KMS-11 (cell line): ENCODE data around the gene DSP.

Experiments used
- H2AFZ ChIP-seq: fragments of 200-600 bp; sonication (generic); 2 replicates; pipeline ENCODE4 v1.6.1; 2016; ENCODE audit warnings: antibody characterized with exemption, mixed run types, low read depth
- H3K27ac ChIP-seq: fragments of 200-600 bp; sonication (generic); 2 replicates; pipeline ENCODE4 v1.6.1; 2016; ENCODE audit warnings: mild to moderate bottlenecking, mixed run types
- H3K27me3 ChIP-seq: fragments of 200-600 bp; sonication (generic); 2 replicates; pipeline ENCODE4 v1.6.1; 2017; ENCODE audit warnings: mild to moderate bottlenecking, low read depth, mixed run types, moderate library complexity; ENCODE audit not compliant: insufficient read depth
- H3K36me3 ChIP-seq: fragments of 200-600 bp; sonication (generic); 2 replicates; pipeline ENCODE4 v1.6.1; 2017; ENCODE audit warnings: mild to moderate bottlenecking, mixed run types; ENCODE audit not compliant: insufficient read depth
- H3K4me1 ChIP-seq: fragments of 200-600 bp; sonication (generic); 2 replicates; pipeline ENCODE4 v1.6.1; 2016; ENCODE audit warnings: mild to moderate bottlenecking, low read depth, mixed run types; ENCODE audit not compliant: poor library complexity, severe bottlenecking
- H3K4me2 ChIP-seq: fragments of 200-600 bp; sonication (generic); 2 replicates; pipeline ENCODE4 v1.7.0; 2016; ENCODE audit warnings: mild to moderate bottlenecking, mixed run types
- H3K4me3 ChIP-seq: fragments of 200-600 bp; sonication (generic); IDR thresholded peaks from 2 replicates; pipeline ENCODE4 v1.6.1; 2017; ENCODE audit warnings: low read depth, low read length, mixed read lengths; ENCODE audit not compliant: insufficient read depth
- H3K79me2 ChIP-seq: fragments of 200-600 bp; sonication (generic); 2 replicates; pipeline ENCODE4 v1.6.1; 2016; ENCODE audit warnings: low read depth, mixed run types; ENCODE audit not compliant: insufficient read depth
- H3K9ac ChIP-seq: fragments of 200-600 bp; sonication (generic); 2 replicates; pipeline ENCODE4 v1.6.1; 2016; ENCODE audit warnings: mild to moderate bottlenecking, mixed run types
- H4K20me1 ChIP-seq: fragments of 200-600 bp; sonication (generic); 2 replicates; pipeline ENCODE4 v1.6.1; 2016; ENCODE audit warnings: mild to moderate bottlenecking, mixed run types; ENCODE audit not compliant: insufficient read depth
- TF ChIP-seq, protein P1 (sequence below): fragments of 200-600 bp; sonication (generic); conservative IDR thresholded peaks from 2 replicates; pipeline ENCODE4 v1.6.1; 2017; ENCODE audit warnings: low read depth, mild to moderate bottlenecking, antibody characterized with exemption, low read length, moderate library complexity, mixed read lengths

Gene DSP

DNA sequence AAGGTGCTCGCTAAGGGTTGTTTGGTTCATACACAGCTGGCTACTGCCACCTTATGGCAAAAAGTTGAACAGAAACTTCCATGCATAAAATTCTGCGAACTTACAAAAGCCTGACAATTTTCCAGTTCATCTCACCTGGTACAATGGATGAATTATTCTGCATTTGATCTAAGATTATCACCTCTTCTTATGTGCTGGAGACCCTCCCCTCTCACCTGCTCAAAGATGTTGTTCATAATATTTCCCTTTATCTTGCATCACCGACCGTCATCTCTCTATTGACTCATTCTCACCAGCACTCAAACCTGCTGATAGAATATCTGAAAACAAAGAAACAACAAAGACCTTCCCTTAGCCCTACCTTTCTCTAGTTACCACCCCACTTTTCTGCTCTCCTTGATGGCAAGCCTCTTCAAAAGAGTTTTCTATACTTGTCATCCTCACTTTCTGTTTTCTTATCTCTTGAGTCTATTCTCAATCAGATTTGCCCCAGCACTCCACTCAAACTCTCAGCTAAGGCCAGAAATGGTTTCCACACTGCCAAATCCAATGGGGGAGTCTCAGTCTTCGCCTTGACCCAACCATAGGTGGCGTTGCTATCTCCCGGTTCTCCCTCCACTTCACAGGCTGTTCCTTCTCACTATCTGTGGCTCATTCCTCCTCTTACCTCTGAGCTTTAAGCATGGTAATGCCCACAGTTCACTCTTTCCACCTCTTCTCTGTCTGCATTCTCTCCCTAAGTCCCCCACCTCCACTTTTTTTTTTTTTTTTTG, 74.3 kb downstream of the DSP start:
- Histone ChIP-seq H4K20me1 (no peaks in the 10 kb centered on the region), H3K4me3 (no peak overlapping the region), H3K27me3 (no peaks in the 10 kb centered on the region), H3K36me3 (no peaks in the 10 kb centered on the region), H3K9ac (no peak overlapping the region), H3K4me1 (no peaks in the 10 kb centered on the region), H3K27ac (no peak overlapping the region), H2AFZ (no peak overlapping the region), H3K79me2 (no peaks in the 10 kb centered on the region), H3K4me2 (peak overlapping the region; percentile 27; the same call in 1 of the 2 replicates)
- TF ChIP-seq, protein P1, sequence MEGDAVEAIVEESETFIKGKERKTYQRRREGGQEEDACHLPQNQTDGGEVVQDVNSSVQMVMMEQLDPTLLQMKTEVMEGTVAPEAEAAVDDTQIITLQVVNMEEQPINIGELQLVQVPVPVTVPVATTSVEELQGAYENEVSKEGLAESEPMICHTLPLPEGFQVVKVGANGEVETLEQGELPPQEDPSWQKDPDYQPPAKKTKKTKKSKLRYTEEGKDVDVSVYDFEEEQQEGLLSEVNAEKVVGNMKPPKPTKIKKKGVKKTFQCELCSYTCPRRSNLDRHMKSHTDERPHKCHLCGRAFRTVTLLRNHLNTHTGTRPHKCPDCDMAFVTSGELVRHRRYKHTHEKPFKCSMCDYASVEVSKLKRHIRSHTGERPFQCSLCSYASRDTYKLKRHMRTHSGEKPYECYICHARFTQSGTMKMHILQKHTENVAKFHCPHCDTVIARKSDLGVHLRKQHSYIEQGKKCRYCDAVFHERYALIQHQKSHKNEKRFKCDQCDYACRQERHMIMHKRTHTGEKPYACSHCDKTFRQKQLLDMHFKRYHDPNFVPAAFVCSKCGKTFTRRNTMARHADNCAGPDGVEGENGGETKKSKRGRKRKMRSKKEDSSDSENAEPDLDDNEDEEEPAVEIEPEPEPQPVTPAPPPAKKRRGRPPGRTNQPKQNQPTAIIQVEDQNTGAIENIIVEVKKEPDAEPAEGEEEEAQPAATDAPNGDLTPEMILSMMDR: peak; percentile 76

DNA sequence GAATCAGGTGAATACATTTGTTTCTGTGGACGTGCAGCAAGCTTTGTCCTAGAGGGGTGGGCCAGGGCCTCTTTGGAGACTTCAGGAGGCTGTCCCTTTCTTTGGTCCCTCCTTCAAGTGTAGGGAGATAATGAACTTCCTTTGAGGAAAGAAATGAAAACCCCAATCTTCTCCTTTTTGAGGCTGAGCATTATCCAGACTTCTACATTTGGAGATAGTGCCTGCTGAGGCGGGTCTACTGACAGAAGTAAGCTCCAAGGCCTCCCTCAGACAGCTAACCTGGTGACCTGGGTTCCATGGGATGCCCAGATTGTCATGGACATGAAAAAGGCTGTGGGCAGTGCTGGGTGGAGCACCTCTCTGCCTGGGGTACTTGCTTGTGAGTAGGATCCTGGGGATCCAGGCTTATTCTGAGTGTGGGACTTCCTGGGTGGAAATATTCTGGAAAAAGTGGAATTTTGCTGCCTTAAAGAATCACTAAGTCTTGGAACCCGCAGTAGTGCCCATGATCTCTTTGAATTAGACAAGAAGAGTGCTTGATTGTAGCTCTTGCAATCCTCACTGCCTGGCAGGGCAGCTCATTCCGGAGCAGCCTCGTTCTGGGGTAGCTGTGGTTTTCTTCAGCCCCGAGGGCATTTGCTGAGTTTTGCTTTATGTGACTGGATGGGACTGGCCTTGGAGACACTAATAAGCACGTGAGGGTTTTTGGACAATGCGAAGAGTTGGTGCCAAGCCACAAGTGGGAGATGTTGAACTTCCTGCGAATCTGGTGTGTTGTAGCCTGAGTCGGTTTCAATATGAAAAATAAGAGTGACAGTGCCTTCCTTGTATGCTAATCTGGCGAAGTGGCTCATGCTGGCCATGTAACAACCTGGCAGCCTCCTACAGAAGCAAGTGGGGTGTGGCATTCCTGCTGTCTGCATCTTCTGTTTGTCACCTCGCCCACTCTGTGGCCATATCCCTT, 76.6 kb downstream of the DSP start:
- no peaks in the 10 kb centered on the region for H3K79me2 ChIP-seq
- H3K4me2 ChIP-seq: no peak overlapping the region
- no peaks in the 10 kb centered on the region for H3K27me3 ChIP-seq
- H3K4me1 ChIP-seq: no peaks in the 10 kb centered on the region
- TF ChIP-seq, protein P1: no peak
- H3K36me3 ChIP-seq: no peaks in the 10 kb centered on the region
- no peak overlapping the region for H3K9ac ChIP-seq
- no peak overlapping the region for H2AFZ ChIP-seq
- H3K27ac ChIP-seq: no peak overlapping the region
- no peaks in the 10 kb centered on the region for H4K20me1 ChIP-seq
- H3K4me3 ChIP-seq: no peak overlapping the region

DNA sequence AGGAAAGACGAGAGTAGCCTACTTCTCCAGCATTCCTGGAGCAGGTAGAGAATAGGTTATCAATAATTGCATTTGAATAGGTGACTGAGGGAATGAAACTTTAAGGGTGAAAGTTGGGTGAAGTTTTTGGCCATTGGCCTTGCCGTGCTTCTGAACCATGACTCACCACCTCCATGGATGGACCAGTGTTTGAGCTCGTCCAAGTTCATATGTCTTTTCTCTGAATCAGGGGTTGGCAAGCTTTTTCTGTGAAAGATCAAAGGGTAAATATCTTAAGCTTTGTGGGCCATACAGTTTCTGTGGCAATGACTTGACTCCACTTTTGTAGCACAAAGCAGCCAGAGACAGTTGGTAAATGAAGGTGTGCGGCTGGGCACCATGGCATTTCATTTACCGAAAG, 80.3 kb downstream of the DSP start:
- TF ChIP-seq, protein P1: no peak

DNA sequence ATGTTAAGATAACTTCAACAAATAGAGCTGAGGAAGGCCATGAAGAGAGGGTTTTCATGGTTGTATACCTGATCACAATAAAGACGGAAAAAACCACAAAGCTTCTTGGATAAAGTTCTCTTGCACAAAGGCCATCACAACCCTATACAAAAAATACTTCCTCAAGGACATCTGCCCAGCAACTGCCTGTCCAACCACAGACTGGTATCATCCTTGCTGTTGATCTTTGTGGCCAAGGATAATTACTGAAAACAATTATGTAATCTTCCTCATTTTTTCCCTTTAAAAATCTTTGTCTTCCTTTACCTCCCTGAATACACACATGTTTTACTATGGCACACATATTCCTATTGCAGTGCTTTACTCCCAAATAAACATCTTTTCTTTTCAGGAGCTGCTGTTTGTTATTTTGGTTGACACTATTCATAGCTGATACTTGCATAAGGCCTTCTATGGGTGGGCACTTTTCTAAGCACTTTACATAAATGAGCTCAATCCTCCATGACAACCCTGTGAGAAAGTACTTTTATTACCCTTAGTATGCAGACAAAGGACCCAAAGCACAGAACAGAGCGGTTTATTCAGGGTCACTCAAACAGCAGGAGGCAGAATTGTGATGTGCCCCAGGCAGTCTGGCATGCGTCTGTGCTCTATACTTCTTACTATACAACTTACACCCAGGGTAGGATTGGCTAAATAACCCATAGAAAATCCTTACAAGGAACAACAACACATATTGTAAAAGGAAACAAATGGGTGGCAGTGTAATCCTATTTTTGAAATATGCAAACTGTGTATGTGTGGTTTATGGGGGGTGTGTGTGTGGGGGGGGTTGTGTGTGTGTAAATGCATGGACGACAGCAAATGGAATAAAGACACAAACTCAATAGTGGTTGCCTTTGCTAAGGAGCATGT, 83.6 kb downstream of the DSP start:
- Histone ChIP-seq H2AFZ (no peak overlapping the region), H3K27ac (no peak overlapping the region), H3K9ac (no peak overlapping the region), H3K36me3 (no peaks in the 10 kb centered on the region), H3K4me3 (no peak overlapping the region), H3K4me2 (no peak overlapping the region), H4K20me1 (no peaks in the 10 kb centered on the region), H3K4me1 (no peaks in the 10 kb centered on the region), H3K27me3 (no peaks in the 10 kb centered on the region), H3K79me2 (no peaks in the 10 kb centered on the region)
- TF ChIP-seq, protein P1: no peak

More for the DNA sequence above, 80.3 kb downstream of the DSP start:
- Histone ChIP-seq H3K4me2 (no peak overlapping the region), H3K79me2 (no peaks in the 10 kb centered on the region), H3K27ac (no peak overlapping the region), H3K27me3 (no peaks in the 10 kb centered on the region), H3K9ac (no peak overlapping the region), H2AFZ (no peak overlapping the region), H3K4me1 (no peaks in the 10 kb centered on the region), H3K36me3 (no peaks in the 10 kb centered on the region), H4K20me1 (no peaks in the 10 kb centered on the region), H3K4me3 (no peak overlapping the region)
